ENCODE results near the gene SMARCC2. TPM values are rescaled to one million over a fixed set of nuclear protein-coding genes. Genes with fewer than 3 reads are reported as not detected.

SMARCC2 gene
- total and polyA plus RNA-seq, 2 of the 13 experiments (the other 11 are each of a cell fraction or from before 2014, with no cell fraction given): 21.3 to 24.1 TPM

- no peak for TF ChIP-seq NR2F6 (IDR thresholded peaks at IDR 0.05)
- 0 out of 2 replicates have a peak, but pooled peaks have one; percentile 38 for TF ChIP-seq NR2F6 (CRISPR knock-in tag; IDR thresholded peaks at IDR 0.05)
- no peak for TF ChIP-seq ZNF296 (CRISPR knock-in tag; conservative IDR thresholded peaks at IDR 0.05)
- TF ChIP-seq FUBP1 (CRISPR knock-in tag; IDR thresholded peaks at IDR 0.05; ENCODE audit: borderline replicate concordance): peak; percentile 85; the same call in 1 of the 2 replicates
- no peak for TF ChIP-seq CEBPZ (IDR thresholded peaks at IDR 0.05; ENCODE audit: low read length)
- no peak for TF ChIP-seq CBX2 (IDR thresholded peaks at IDR 0.05; ENCODE audit: low read depth, low read length)
- no peak for TF ChIP-seq CBX2 (CRISPR knock-in tag; IDR thresholded peaks at IDR 0.05; ENCODE audit: low read depth)
- peak; percentile 78 to 84 for TF ChIP-seq HMGXB4 (CRISPR knock-in tag; IDR thresholded peaks at IDR 0.05; ENCODE audit: borderline replicate concordance in 1 of 2, low read depth in 1 of 2)
- no peak for TF ChIP-seq FIP1L1 (IDR thresholded peaks at IDR 0.05; ENCODE audit: borderline replicate concordance, insufficient read depth, low read depth, low read length)
- peak; percentile 82; the same call in 1 of the 2 replicates for TF ChIP-seq GLI4 (CRISPR knock-in tag; IDR thresholded peaks at IDR 0.05; ENCODE audit: borderline replicate concordance)
- TF ChIP-seq ZNF160 (CRISPR knock-in tag; IDR thresholded peaks at IDR 0.05): 0 out of 2 replicates have a peak, but pooled peaks have one; percentile 58
- peak; percentile 54 for TF ChIP-seq NFYC (CRISPR knock-in tag; IDR thresholded peaks at IDR 0.05)
- no peak for TF ChIP-seq MBD4 (IDR thresholded peaks at IDR 0.05; ENCODE audit: borderline replicate concordance, low read length)
- TF ChIP-seq PAX8 (CRISPR knock-in tag; IDR thresholded peaks at IDR 0.05; ENCODE audit: borderline replicate concordance): no peak
- 0 out of 2 replicates have a peak, but pooled peaks have one; percentile 43 for TF ChIP-seq ZBTB7B (CRISPR knock-in tag; IDR thresholded peaks at IDR 0.05)
- TF ChIP-seq ZNF350 (CRISPR knock-in tag; IDR thresholded peaks at IDR 0.05; ENCODE audit: borderline replicate concordance, low read depth): peak; percentile 86; the same call in 1 of the 2 replicates
- no peak for TF ChIP-seq TBP (CRISPR knock-in tag; IDR thresholded peaks at IDR 0.05)
- TF ChIP-seq CENPT (CRISPR knock-in tag; IDR thresholded peaks at IDR 0.05; ENCODE audit: low read depth): no peak; the same call in 1 of the 2 replicates
- no peak; the same call in 1 of the 2 replicates for TF ChIP-seq ZSCAN9 (CRISPR knock-in tag; IDR thresholded peaks at IDR 0.05; ENCODE audit: borderline replicate concordance)
- peak; percentile 69; the same call in 1 of the 2 replicates for TF ChIP-seq CREB3 (CRISPR knock-in tag; IDR thresholded peaks at IDR 0.05)
Observed at GRCh38 chr12:56221757-56222530, 32.7 kb upstream of the SMARCC2 start, which contains the start of gene RNF41 (continued).
